Measurements from ENCODE around the gene ALCAM.
"Not testable (repeated sequence)": the region's sequence is repeated elsewhere in the genome, so short reads cannot be mapped to it uniquely, and the experiment has no call there.

ALCAM gene

GRCh38 chr3:105387122-105387751 is 20.5 kb downstream of the ALCAM start:
- DNase-seq (ENCODE audit: low spot score) (peak; percentile 83), FAIRE-seq (peak; percentile 95)

- DNase-seq (ENCODE audit: low spot score) = no peak
- no peak for FAIRE-seq
Observed at GRCh38 chr3:105388176-105388575, 21.5 kb downstream of the ALCAM start.

GRCh38 chr3:105389759-105390158 is 23.1 kb downstream of the ALCAM start:
- DNase-seq (ENCODE audit: low spot score); FAIRE-seq: not testable (repeated sequence)

- not testable (repeated sequence) for DNase-seq (ENCODE audit: low spot score); FAIRE-seq
Observed at GRCh38 chr3:105392598-105392997, 25.9 kb downstream of the ALCAM start.

GRCh38 chr3:105394177-105394576 is 27.5 kb downstream of the ALCAM start:
- FAIRE-seq = no peak

GRCh38 chr3:105397974-105398373 is 31.3 kb downstream of the ALCAM start:
- DNase-seq (ENCODE audit: low spot score) (no peak), FAIRE-seq (no peak)

More at GRCh38 chr3:105394177-105394576, 27.5 kb downstream of the ALCAM start:
- no peak for DNase-seq (ENCODE audit: low spot score)

- FAIRE-seq = peak; percentile 20
- DNase-seq (ENCODE audit: low spot score) = no peak
Observed at GRCh38 chr3:105398437-105398836, 31.7 kb downstream of the ALCAM start.

GRCh38 chr3:105399062-105399461 is 32.4 kb downstream of the ALCAM start:
- DNase-seq (ENCODE audit: low spot score) = no peak
- no peak for FAIRE-seq

- FAIRE-seq (peak; percentile 79), DNase-seq (ENCODE audit: low spot score) (peak; percentile 11)
Observed at GRCh38 chr3:105399611-105400010, 32.9 kb downstream of the ALCAM start.

GRCh38 chr3:105401254-105401653 is 34.5 kb downstream of the ALCAM start:
- no peak for FAIRE-seq

GRCh38 chr3:105401691-105402149 is 35.0 kb downstream of the ALCAM start:
- DNase-seq (ENCODE audit: low spot score) (peak; percentile 93), FAIRE-seq (peak; percentile 99)

More at GRCh38 chr3:105401254-105401653, 34.5 kb downstream of the ALCAM start:
- DNase-seq (ENCODE audit: low spot score) = peak; percentile 54

GRCh38 chr3:105402287-105402801 is 35.6 kb downstream of the ALCAM start:
- FAIRE-seq (no peak), DNase-seq (ENCODE audit: low spot score) (peak; percentile 98)

- not testable (repeated sequence) for DNase-seq (ENCODE audit: low spot score); FAIRE-seq
Observed at GRCh38 chr3:105403034-105403433, 36.3 kb downstream of the ALCAM start.

- peak; percentile 77 for FAIRE-seq
- no peak for DNase-seq (ENCODE audit: low spot score)
Observed at GRCh38 chr3:105406268-105406667, 39.6 kb downstream of the ALCAM start.

- DNase-seq (ENCODE audit: low spot score) = peak; percentile 52
- peak; percentile 58 for FAIRE-seq
Observed at GRCh38 chr3:105409364-105409763, 42.7 kb downstream of the ALCAM start.

GRCh38 chr3:105413343-105413887 is 46.7 kb downstream of the ALCAM start:
- FAIRE-seq (peak; percentile 2), DNase-seq (ENCODE audit: low spot score) (no peak)

GRCh38 chr3:105414841-105415240 is 48.1 kb downstream of the ALCAM start:
- FAIRE-seq (no peak), DNase-seq (ENCODE audit: low spot score) (no peak)

GRCh38 chr3:105415951-105416350 is 49.2 kb downstream of the ALCAM start:
- DNase-seq (ENCODE audit: low spot score) = no peak
- FAIRE-seq = no peak

- DNase-seq (ENCODE audit: low spot score) = no peak
- FAIRE-seq = peak; percentile 58
Observed at GRCh38 chr3:105417525-105418289, 51.0 kb downstream of the ALCAM start.

- DNase-seq (ENCODE audit: low spot score) (no peak), FAIRE-seq (no peak)
Observed at GRCh38 chr3:105422645-105423044, 55.9 kb downstream of the ALCAM start.

- FAIRE-seq (no peak), DNase-seq (ENCODE audit: low spot score) (no peak)
Observed at GRCh38 chr3:105423397-105423796, 56.7 kb downstream of the ALCAM start.
